HUES64 (cell line): ENCODE measurements around the gene GSTT2B.
"Not testable (repeated sequence)": the region's sequence is repeated elsewhere in the genome, so short reads cannot be mapped to it uniquely, and the experiment has no call there.

Experiments
- H3K27ac ChIP-seq: 2 replicates; pipeline ENCODE4 v1.7.0; 2013; ENCODE audit warnings: low read depth, low read length, inconsistent platforms
- H3K27me3 ChIP-seq: 2 replicates; pipeline ENCODE4 v1.6.1; 2013; ENCODE audit warnings: mild to moderate bottlenecking, low read length; ENCODE audit not compliant: insufficient read depth
- H3K36me3 ChIP-seq: 2 replicates; pipeline ENCODE4 v1.6.1; 2013; ENCODE audit warnings: mild to moderate bottlenecking, low read length; ENCODE audit not compliant: insufficient read depth
- H3K4me1 ChIP-seq: 2 replicates; pipeline ENCODE4 v1.6.1; 2013; ENCODE audit warnings: mild to moderate bottlenecking, low read length, moderate library complexity; ENCODE audit not compliant: insufficient read depth
- H3K4me3 ChIP-seq: 2 replicates; pipeline ENCODE4 v1.5.1; 2013; ENCODE audit warnings: mild to moderate bottlenecking, low read length, moderate library complexity
- H3K9ac ChIP-seq: 2 replicates; pipeline ENCODE4 v1.6.1; 2013; ENCODE audit warnings: mild to moderate bottlenecking, low read depth, low read length
- H3K9me3 ChIP-seq: 2 replicates; pipeline ENCODE4 v1.6.1; 2013; ENCODE audit warnings: low read depth, low read length; ENCODE audit not compliant: insufficient read depth
- WGBS: fragments of 150-250, 120-280 bp; methylation state at CpG from one replicate; pipeline ENCODE4 v1.1.7; 2013; ENCODE audit warnings: missing lambda C conversion rate; 5-methylcytosine and 5-hydroxymethylcytosine counted together

Gene GSTT2B

DNA sequence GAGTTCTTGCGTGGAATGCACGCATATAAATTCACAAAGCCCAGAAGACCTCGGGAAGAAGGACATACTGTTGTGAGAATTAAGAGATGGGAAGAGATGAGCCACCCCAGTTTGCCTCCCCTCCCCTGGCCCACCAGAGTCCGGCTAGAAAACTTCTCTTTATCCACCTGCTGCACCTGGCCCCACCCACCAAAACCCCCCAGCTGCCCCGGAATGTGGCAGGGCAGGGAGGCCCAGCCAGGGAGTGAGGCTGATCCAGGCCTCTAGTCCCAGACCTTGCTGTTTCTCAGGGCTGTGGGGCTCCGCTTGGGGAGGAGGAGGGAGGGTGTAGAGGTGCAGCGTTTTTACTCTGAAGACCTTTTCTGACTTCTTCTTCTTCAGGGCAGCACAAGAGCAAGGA is 19.6 kb upstream of the GSTT2B start:
- H3K27ac ChIP-seq, H3K36me3 ChIP-seq, H3K27me3 ChIP-seq, H3K4me1 ChIP-seq, H3K9ac ChIP-seq, H3K9me3 ChIP-seq, H3K4me3 ChIP-seq: not testable (repeated sequence)
- no CpG with 5 or more reads among the region's 7 CpGs for WGBS

GRCh38 chr22:23979557-23980240 is 18.7 kb upstream of the GSTT2B start, which contains the start of gene GSTT2:
TSS of gene GSTT2 (plus strand) at chr22:23980134.
- H3K4me1 ChIP-seq, H3K27ac ChIP-seq, H3K27me3 ChIP-seq, H3K4me3 ChIP-seq, H3K36me3 ChIP-seq, H3K9ac ChIP-seq, H3K9me3 ChIP-seq: not testable (repeated sequence)
- no CpG with 5 or more reads among the region's 41 CpGs for WGBS

DNA sequence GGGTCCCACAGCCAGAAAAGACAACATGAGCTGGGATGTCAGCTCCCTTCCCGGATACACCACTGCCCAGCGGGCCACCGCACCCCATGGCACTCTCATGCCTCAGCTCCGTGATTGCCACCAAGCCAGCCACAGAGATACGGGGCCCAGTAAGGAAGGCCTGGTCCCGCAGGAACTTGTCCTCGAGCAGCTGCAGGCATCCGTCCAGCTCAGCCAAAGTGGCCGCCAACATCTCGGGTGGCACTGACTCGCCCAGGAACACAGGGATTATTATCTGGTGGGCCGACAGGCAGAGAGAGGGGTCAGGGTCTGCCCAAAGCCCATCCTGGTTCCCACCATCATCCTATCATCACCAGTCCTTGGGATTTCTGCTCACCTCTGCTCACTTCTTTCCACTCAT is 16.3 kb upstream of the GSTT2B start:
- H3K9ac ChIP-seq, H3K36me3 ChIP-seq, H3K9me3 ChIP-seq, H3K27me3 ChIP-seq, H3K4me1 ChIP-seq, H3K27ac ChIP-seq, H3K4me3 ChIP-seq: not testable (repeated sequence)
- WGBS: 97% methylated on average over 5 of the region's 12 CpGs

GRCh38 chr22:23974836-23975352 is 13.9 kb upstream of the GSTT2B start:
- H3K9ac ChIP-seq, H3K4me3 ChIP-seq, H3K27me3 ChIP-seq, H3K27ac ChIP-seq, H3K4me1 ChIP-seq, H3K9me3 ChIP-seq: not testable (repeated sequence)
- whole genome bisulfite sequencing: 31% methylated on average over 6 of the region's 27 CpGs
- peaks cover 21% of the 10 kb centered on the region for H3K36me3 ChIP-seq

DNA sequence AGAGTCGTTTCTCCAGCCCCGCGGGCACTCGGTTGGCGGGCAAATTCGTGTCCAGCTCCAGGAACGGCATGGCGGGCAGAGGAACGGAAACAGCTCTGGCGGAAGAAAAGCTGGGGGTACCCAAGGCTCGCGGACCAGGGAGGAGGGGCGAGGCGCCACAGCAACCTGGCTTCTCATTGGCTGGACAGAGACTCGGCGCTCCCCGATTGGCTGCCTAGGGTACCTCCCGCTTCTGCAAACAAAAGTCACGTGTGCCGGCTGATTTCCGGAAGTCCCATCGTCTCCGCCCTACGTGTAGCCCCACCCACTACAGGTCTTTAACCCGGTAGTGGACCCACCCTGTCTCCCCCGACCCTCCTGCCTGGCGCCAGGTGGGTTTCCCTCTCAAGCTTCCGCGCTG is 13.3 kb upstream of the GSTT2B start, which contains the start of gene DDT:
TSS of gene DDT (minus strand) at position 97 of the 400 bp plus-strand sequence. CDS start at position 70, 27 bp downstream.
- H3K36me3 ChIP-seq: peaks cover 27% of the 10 kb centered on the region
- H3K4me1 ChIP-seq, H3K9me3 ChIP-seq, H3K27me3 ChIP-seq, H3K9ac ChIP-seq, H3K27ac ChIP-seq, H3K4me3 ChIP-seq: not testable (repeated sequence)
- WGBS: no CpG with 5 or more reads among the region's 29 CpGs

DNA sequence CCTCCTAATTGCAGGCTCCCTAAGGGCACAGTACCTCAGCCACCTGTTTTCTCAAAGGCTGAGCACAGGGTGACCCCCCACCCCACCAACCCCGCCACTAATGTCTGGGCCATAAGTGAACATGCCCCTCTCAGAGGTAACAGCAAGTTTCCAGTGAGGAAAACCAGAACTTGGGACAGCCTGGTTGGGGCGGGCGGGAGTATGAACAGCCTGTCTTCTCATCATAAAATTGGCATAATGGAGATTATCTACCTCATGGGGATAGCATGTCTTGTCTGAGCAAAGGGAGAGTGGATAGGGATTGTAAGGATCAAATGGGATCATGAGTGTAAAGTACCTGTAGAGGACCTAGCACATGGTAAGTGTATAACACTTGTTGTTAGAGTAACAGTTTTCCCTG is 10.9 kb upstream of the GSTT2B start:
- not testable (repeated sequence) for H3K4me1 ChIP-seq, H3K4me3 ChIP-seq
- WGBS: over 99% methylated on average over 3 of the region's 3 CpGs

DNA sequence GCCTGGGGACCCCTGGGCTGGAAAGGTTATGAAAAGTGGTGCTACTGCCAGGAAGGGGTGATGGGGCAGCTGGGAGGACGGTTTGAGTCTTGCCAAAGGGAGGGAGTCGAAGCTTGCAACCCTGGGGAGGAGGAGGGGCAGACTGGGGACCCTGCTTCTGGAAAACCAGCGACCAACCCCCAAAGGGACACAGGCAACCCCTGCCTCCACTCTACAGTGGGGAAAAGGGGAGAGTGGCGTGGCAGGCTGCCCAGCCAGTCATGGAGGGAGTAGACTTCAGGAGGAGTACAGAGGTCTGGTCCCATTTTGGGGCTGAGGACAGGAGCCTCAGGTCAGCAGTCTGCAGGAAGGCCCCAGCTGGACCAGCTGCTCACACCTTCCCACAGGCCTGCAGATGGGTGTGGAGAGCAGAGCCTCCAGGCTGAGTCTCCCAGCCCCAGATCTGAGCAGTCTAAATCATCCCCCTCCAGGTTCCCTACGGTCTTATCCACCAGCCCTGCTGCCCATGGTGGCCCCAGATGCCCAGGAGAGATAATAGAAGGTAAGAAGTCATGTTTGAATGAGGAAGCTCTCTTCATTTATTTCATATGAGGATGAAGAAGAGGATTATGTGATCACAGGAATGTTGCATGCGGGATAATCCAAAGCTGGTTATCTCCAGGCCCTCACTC is 10.0 kb upstream of the GSTT2B start:
- Histone ChIP-seq H3K4me1 (no peaks in the 10 kb centered on the region), H3K4me3 (no peak overlapping the region), H3K27ac (no peak overlapping the region), H3K9ac (no peak overlapping the region), H3K9me3 (no peaks in the 10 kb centered on the region), H3K27me3 (no peaks in the 10 kb centered on the region), H3K36me3 (peaks cover 29% of the 10 kb centered on the region)
- whole genome bisulfite sequencing: 87% methylated on average over 6 of the region's 6 CpGs

More for the DNA sequence above, 10.9 kb upstream of the GSTT2B start:
- H3K36me3 ChIP-seq: peaks cover 29% of the 10 kb centered on the region
- not testable (repeated sequence) for H3K27ac ChIP-seq, H3K27me3 ChIP-seq, H3K9me3 ChIP-seq, H3K9ac ChIP-seq

DNA sequence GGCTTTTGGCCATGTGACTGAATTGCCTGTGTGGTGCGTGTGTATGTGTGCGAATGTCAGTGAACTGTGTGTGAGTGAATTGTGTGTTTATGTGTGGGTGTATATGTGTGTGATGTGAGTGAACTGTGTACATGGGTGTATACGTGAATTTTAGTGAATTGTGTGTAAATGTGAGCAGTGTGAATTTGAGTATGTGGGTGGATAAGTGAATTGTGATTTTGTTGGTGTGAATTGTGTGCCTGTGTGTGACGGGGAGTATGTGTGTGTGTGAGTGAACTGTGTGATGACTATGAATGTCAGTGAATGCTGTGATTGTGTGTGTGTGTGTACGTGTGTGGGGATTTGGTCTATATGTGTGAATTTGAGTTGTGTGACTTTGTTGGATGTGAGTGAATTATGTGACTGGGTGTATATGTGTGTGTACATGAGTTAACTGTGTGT is 9.2 kb upstream of the GSTT2B start:
- no peaks in the 10 kb centered on the region for H3K27me3 ChIP-seq
- WGBS: 92% methylated on average over 5 of the region's 5 CpGs
- no peak overlapping the region for H3K4me3 ChIP-seq
- no peaks in the 10 kb centered on the region for H3K9me3 ChIP-seq
- H3K27ac ChIP-seq: no peak overlapping the region
- H3K9ac ChIP-seq: no peak overlapping the region
- peaks cover 29% of the 10 kb centered on the region for H3K36me3 ChIP-seq
- H3K4me1 ChIP-seq: no peaks in the 10 kb centered on the region

GRCh38 chr22:23969071-23969470 is 8.1 kb upstream of the GSTT2B start:
- H3K36me3 ChIP-seq: peaks cover 29% of the 10 kb centered on the region
- no peaks in the 10 kb centered on the region for H3K27me3 ChIP-seq
- no peaks in the 10 kb centered on the region for H3K4me1 ChIP-seq
- 96% methylated on average over 3 of the region's 3 CpGs for WGBS
- no peak overlapping the region for H3K27ac ChIP-seq
- no peak overlapping the region for H3K4me3 ChIP-seq
- no peaks in the 10 kb centered on the region for H3K9me3 ChIP-seq
- no peak overlapping the region for H3K9ac ChIP-seq

DNA sequence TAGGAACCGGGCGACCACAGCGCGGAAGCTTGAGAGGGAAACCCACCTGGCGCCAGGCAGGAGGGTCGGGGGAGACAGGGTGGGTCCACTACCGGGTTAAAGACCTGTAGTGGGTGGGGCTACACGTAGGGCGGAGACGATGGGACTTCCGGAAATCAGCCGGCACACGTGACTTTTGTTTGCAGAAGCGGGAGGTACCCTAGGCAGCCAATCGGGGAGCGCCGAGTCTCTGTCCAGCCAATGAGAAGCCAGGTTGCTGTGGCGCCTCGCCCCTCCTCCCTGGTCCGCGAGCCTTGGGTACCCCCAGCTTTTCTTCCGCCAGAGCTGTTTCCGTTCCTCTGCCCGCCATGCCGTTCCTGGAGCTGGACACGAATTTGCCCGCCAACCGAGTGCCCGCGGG is 5.6 kb upstream of the GSTT2B start, which contains the start of gene DDTL:
TSS of gene DDTL (plus strand) at position 321 of the 400 bp plus-strand sequence. CDS start at position 348, 27 bp downstream.
- H3K9me3 ChIP-seq, H3K9ac ChIP-seq, H3K27ac ChIP-seq, H3K4me1 ChIP-seq, H3K27me3 ChIP-seq, H3K4me3 ChIP-seq: not testable (repeated sequence)
- WGBS: no CpG with 5 or more reads among the region's 30 CpGs
- H3K36me3 ChIP-seq: peaks cover 24% of the 10 kb centered on the region

DNA sequence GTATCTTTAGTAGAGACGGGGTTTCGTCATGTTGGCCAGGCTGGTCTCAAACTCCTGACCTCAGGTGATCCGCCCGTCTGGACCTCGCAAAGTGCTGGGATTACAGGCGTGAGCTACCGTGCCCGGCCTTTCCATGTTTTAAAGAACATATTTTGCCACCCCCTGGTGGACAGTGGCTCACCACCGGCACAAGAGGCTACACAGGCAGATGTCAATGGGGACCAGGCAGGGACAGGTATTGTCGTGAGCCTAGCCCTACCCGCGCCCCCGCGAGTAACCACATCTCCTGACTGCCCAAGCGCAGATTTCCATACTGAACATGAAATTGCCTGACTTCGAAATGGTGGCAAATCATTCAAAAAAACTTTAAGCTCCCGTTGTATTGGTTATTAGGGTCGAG is 5.1 kb upstream of the GSTT2B start:
- no CpG with 5 or more reads among the region's 18 CpGs for WGBS
- H3K9ac ChIP-seq, H3K4me3 ChIP-seq, H3K27me3 ChIP-seq, H3K4me1 ChIP-seq, H3K9me3 ChIP-seq, H3K27ac ChIP-seq: not testable (repeated sequence)
- peaks cover 19% of the 10 kb centered on the region for H3K36me3 ChIP-seq
